K562 (cell line): ENCODE results near the gene CHRM3. TPM values are rescaled to one million over a fixed set of nuclear protein-coding genes. Genes with fewer than 3 reads are reported as not detected.

ENCODE experiments used
- ATAC-seq: fragments of 200-7000 bp; cut with Tn5 transposase; 3 replicates; pipeline ENCODE4 v1.9.1; 2020; ENCODE audit warnings: moderate library complexity
- BruUV-seq: library from RNA; stranded (reverse); fragments of 400-500 nt; replicated peaks from 2 replicates; lab custom pipeline; 2021; lab: Mats Ljungman, UMichigan
- CTCF ChIA-PET: fragments of 300-600 bp; formaldehyde crosslinking; extraction: SDS; loops from one replicate; lab custom pipeline; 2021; ENCODE audit warnings: low intra/inter-chr PET ratio; lab: Yijun Ruan, JAX
- POLR2A ChIA-PET: fragments of 300-600, 350-650 bp; sonication (Branson Sonifier 250); formaldehyde crosslinking; extraction: SDS; loops from one replicate; lab custom pipeline; 2021; ENCODE audit warnings: antibody characterized with exemption, inconsistent platforms; lab: Yijun Ruan, JAX
- DNase-seq, 4 experiments: peaks; one replicate each; pipeline versions ENCODE4 v3.0.0 to v3.0.0-alpha.2; 2011 to 2018; ENCODE audit warnings: low spot score in 3 of 4, mixed read lengths in 3 of 4; ENCODE audit errors: extremely low read depth in 1 of 4
- FAIRE-seq: peaks from 2 replicates; lab custom pipeline; 2011; peaks lifted over from hg19 to GRCh38; lab: Jason Lieb, UNC
- H2AFZ ChIP-seq: 2 replicates; pipeline ENCODE4 v1.6.0; 2011; ENCODE audit warnings: low read depth, low read length, control low read depth, inconsistent platforms
- H3K27ac ChIP-seq: fragments of 200-600 bp; 3 replicates; pipeline ENCODE4 v1.8.0; 2011; ENCODE audit warnings: low read depth, mild to moderate bottlenecking, control low read depth, inconsistent platforms, low read length, moderate library complexity, mixed read lengths; ENCODE audit errors: extremely low read depth
- H3K27me3 ChIP-seq, 2 experiments: fragments of 300-600 bp in 1 of 2; 2 replicates in 1 of 2; 3 replicates in 1 of 2; pipeline versions ENCODE4 v1.6.0 to v1.8.0; 2011; ENCODE audit warnings: inconsistent platforms in 2 of 2, low read length in 2 of 2, mild to moderate bottlenecking in 1 of 2, mixed read lengths in 1 of 2, moderate library complexity in 1 of 2; ENCODE audit not compliant: control insufficient read depth in 2 of 2, insufficient read depth in 2 of 2
- H3K36me3 ChIP-seq: fragments of 300-600 bp; 3 replicates; pipeline ENCODE4 v1.8.0; 2011; ENCODE audit warnings: mild to moderate bottlenecking, low read length, inconsistent platforms; ENCODE audit not compliant: control insufficient read depth, insufficient read depth
- H3K4me1 ChIP-seq, 2 experiments: fragments of 200-600 bp in 1 of 2; replicated peaks in 1 of 2; 2 replicates in 1 of 2; 3 replicates in 1 of 2; pipeline versions ENCODE4 v1.5.1 to v1.8.0; 2011; ENCODE audit warnings: inconsistent platforms in 2 of 2, low read length in 2 of 2, mild to moderate bottlenecking in 1 of 2, mixed read lengths in 1 of 2, moderate library complexity in 1 of 2; ENCODE audit not compliant: control insufficient read depth in 2 of 2, insufficient read depth in 2 of 2
- H3K4me2 ChIP-seq: 2 replicates; pipeline ENCODE4 v1.6.1; 2011; ENCODE audit warnings: low read length, control low read depth, inconsistent platforms, mixed read lengths; ENCODE audit not compliant: insufficient read depth
- H3K4me3 ChIP-seq: fragments of 200-600 bp; sonication (generic), shearing (Covaris generic); 2 replicates; pipeline ENCODE4 v1.5.1; 2016; ENCODE audit warnings: control low read depth, inconsistent platforms
- H3K79me2 ChIP-seq: fragments of 200-600 bp; 3 replicates; pipeline ENCODE4 v1.8.0; 2011; ENCODE audit warnings: low read length, inconsistent platforms; ENCODE audit not compliant: control insufficient read depth, insufficient read depth
- H3K9ac ChIP-seq, 2 experiments: 2 replicates each; pipeline versions ENCODE4 v1.6.0 to v1.6.1; 2011; ENCODE audit warnings: low read depth in 2 of 2, low read length in 2 of 2, control low read depth in 1 of 2, inconsistent platforms in 1 of 2, mild to moderate bottlenecking in 1 of 2, mixed read lengths in 1 of 2; ENCODE audit not compliant: insufficient read depth in 1 of 2
- H3K9me1 ChIP-seq: one replicate; pipeline ENCODE4 v1.6.0; 2011; ENCODE audit warnings: inconsistent platforms, mild to moderate bottlenecking, low read length, moderate library complexity; ENCODE audit not compliant: control insufficient read depth, insufficient read depth
- H3K9me3 ChIP-seq: replicated peaks from 2 replicates; pipeline ENCODE4 v1.5.1; 2011; ENCODE audit warnings: low read depth, low read length, inconsistent platforms; ENCODE audit not compliant: control insufficient read depth, insufficient read depth
- H4K20me1 ChIP-seq: replicated peaks from 2 replicates; pipeline ENCODE4 v1.6.1; 2011; ENCODE audit warnings: low read length, inconsistent platforms, mixed read lengths; ENCODE audit not compliant: control insufficient read depth, insufficient read depth
- ZNF274 ChIP-seq: IDR thresholded peaks from 2 replicates; pipeline ENCODE4 v1.6.1; 2011; ENCODE audit warnings: low read depth, mild to moderate bottlenecking, low read length, moderate library complexity, borderline replicate concordance
- WGBS: fragments of 100-300 bp; shearing (Covaris generic); methylation state at CpG from one replicate; pipeline ENCODE4 v1.1.6; 2016; ENCODE audit warnings: low coverage, mixed read lengths; ENCODE audit not compliant: insufficient coverage; ENCODE audit errors: missing lambda C conversion rate; 5-methylcytosine and 5-hydroxymethylcytosine counted together
- in situ Hi-C: fragments of 300-500 bp; cut with MboI; formaldehyde crosslinking; loops from 4 replicates; pipeline ENCODE4 v1.15.0; 2018; ENCODE audit warnings: inconsistent platforms, mixed read lengths
- intact Hi-C: fragments of 100-400 bp; cut with micrococcal nuclease; formaldehyde crosslinking; loops from 2 replicates; pipeline ENCODE4 v1.14.2; 2022
- polyA plus RNA-seq, 8 experiments: library from polyadenylated mRNA; depleted of rRNA in 4 of 8; stranded (reverse) in 5 of 8; unstranded in 3 of 8; fragments of >200 nt; fragmentation: Nextera tagmentation in 2 of 8; fragmentation: Illumina TruSeq in 1 of 8; extraction: Ambion mirVana in 2 of 8; extraction: Trizol in 1 of 8; gene quantifications; 2 replicates each; pipeline versions ENCODE4 v1.2.1 to v1.2.3, GENCODE V29; 2011 to 2014; ENCODE audit warnings: inconsistent platforms in 1 of 8, missing spikeins in 1 of 8
- total RNA-seq, 7 experiments: library from RNA; depleted of rRNA in 6 of 7; stranded (reverse); fragments of >200 nt in 6 of 7; fragmentation: Illumina TruSeq in 2 of 7; extraction: Trizol in 2 of 7; gene quantifications; 2 replicates each; pipeline versions ENCODE4 v1.2.1 to v1.2.3, GENCODE V29; 2011 to 2021; ENCODE audit warnings: low replicate concordance in 1 of 7
- TF ChIP-seq, protein P1 (sequence below): fragments of 450-650 bp; IDR thresholded peaks from 2 replicates; pipeline ENCODE4 v1.6.1; 2016
- TF ChIP-seq, protein P2 (sequence below): IDR thresholded peaks from 2 replicates; pipeline ENCODE4 v1.6.1; 2016; ENCODE audit warnings: missing genetic modification characterization, missing compliant biosample characterization

CHRM3 gene
- total and polyA plus RNA-seq, 9 of the 15 experiments (the other 6 are each of a cell fraction or from before 2014, with no cell fraction given) = 0.03 to 0.18 (median 0.05) TPM; not detected in 4

DNA sequence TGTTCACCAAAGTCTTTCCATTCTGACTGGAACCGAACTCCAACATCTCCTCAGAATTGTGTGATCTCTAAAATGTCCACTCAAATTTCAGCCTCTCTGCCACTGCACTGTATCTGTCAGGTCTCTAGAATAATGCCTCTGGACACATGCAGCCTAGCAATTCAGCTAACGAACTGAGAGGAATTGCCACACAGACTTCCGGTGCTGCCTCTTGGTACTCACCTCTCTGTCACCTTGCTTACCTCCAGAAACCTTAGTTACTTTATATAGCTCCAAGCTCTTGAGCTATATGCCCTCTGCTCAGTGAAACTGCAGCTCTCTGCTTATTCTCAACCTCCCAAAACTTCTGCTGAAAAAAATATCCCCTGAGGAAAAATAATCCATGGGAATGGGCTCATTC lies 2.7 kb upstream of the CHRM3 start (continued):
- TF ChIP-seq, protein P1, sequence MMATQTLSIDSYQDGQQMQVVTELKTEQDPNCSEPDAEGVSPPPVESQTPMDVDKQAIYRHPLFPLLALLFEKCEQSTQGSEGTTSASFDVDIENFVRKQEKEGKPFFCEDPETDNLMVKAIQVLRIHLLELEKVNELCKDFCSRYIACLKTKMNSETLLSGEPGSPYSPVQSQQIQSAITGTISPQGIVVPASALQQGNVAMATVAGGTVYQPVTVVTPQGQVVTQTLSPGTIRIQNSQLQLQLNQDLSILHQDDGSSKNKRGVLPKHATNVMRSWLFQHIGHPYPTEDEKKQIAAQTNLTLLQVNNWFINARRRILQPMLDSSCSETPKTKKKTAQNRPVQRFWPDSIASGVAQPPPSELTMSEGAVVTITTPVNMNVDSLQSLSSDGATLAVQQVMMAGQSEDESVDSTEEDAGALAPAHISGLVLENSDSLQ = no peak
- TF ChIP-seq, all 486 proteins: peak for 0

DNA sequence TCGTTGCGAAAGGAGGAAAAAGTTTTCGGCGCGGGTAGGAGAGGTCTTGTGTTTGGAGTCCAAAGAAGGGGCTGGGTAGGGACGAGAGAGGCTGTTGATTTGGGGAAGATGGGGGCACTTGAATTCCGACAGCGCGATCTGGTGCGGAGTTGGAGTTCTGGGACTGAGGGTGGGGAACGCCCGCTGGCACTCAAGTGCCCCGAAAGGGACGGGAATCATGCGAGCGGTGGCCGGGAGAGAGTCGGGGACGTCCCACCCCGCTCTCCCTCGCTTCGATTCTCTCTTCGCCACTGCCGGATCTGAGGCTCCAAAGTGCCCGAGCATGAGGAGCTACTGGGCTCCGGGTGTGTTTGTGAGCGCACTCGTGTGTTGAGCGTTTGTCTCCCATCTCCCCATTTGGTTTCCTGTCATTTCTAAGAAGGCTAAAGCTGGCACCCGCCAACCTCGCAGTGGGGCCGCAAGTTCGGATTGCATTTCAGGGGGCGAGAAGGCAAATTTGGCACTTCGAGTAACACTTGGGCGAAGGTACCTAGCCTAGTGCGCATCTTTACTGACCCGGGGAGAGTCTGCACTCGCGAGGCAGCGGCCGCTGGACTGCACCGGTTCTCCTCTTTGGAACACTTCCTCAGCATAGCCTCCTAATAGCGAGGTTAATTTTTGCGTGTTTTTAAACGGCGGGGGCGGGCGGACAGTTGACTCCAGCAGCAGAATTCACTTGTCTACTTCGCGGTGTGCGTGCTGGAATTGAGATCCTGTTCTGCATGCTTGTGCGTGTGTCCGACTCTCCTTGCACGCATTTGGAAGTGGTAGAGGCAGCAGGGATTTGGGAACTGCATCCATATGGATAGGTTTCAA lies 1.2 kb downstream of the CHRM3 start:
- H3K9me1 ChIP-seq = no peaks in the 10 kb centered on the region
- no peak overlapping the region for H3K4me2 ChIP-seq
- H4K20me1 ChIP-seq = no peaks in the 10 kb centered on the region
- H3K4me3 ChIP-seq = no peak overlapping the region
- CTCF ChIA-PET = no interaction called here
- no peaks in the 10 kb centered on the region for H3K79me2 ChIP-seq
- TF ChIP-seq ZNF274 = no peak
- TF ChIP-seq, protein P2, sequence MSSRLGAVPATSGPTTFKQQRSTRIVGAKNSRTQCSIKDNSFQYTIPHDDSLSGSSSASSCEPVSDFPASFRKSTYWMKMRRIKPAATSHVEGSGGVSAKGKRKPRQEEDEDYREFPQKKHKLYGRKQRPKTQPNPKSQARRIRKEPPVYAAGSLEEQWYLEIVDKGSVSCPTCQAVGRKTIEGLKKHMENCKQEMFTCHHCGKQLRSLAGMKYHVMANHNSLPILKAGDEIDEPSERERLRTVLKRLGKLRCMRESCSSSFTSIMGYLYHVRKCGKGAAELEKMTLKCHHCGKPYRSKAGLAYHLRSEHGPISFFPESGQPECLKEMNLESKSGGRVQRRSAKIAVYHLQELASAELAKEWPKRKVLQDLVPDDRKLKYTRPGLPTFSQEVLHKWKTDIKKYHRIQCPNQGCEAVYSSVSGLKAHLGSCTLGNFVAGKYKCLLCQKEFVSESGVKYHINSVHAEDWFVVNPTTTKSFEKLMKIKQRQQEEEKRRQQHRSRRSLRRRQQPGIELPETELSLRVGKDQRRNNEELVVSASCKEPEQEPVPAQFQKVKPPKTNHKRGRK (tag) = no peak
- DNase-seq (no peak), ATAC-seq (no peak), FAIRE-seq (no peak)
- POLR2A ChIA-PET = no interaction called here
- no peaks in the 10 kb centered on the region; a peak in 1 of 5 replicates for H3K4me1 ChIP-seq
- H3K27ac ChIP-seq = no peak overlapping the region
- in situ Hi-C loops = no loop called here
- H3K9me3 ChIP-seq = no peaks in the 10 kb centered on the region
- intact Hi-C loops = no loop called here
- no peaks in the 10 kb centered on the region for H3K27me3 ChIP-seq
- no peaks in the 10 kb centered on the region for H3K36me3 ChIP-seq
- no TSS peak for BruUV-seq
- no peak overlapping the region for H2AFZ ChIP-seq
- H3K9ac ChIP-seq = no peak overlapping the region
- 3% methylated on average over 54 of the region's 55 CpGs for WGBS
